Gastrocnemius medialis (tissue), 4 donors: Measurements from ENCODE around the gene PCMT1. TPM values are rescaled to one million over a fixed set of nuclear protein-coding genes. Genes with fewer than 3 reads are reported as not detected.

ENCODE experiments used
- ATAC-seq, 2 donors: fragments of 150-250 bp; one replicate each; pipeline ENCODE4 v1.9.1; 2016
- DNase-seq, 2 donors: peaks; one replicate each; pipeline ENCODE4 v3.0.0-alpha.2; 2019
- H3K27ac ChIP-seq, 4 donors: fragments of 200-600 bp; sonication (generic); 1 replicate in 1 of 4; 2 replicates in 3 of 4; pipeline ENCODE4 v1.5.1; 2016 to 2018; ENCODE audit warnings: mild to moderate bottlenecking in 2 of 4, moderate library complexity in 1 of 4
- H3K27me3 ChIP-seq, 3 donors: fragments of 200-600 bp; sonication (generic) in 2 of 3; 1 replicate in 1 of 3; 2 replicates in 2 of 3; pipeline versions ENCODE4 v1.5.1 to v1.6.0; 2016 to 2019; ENCODE audit warnings: mild to moderate bottlenecking in 1 of 3, moderate library complexity in 1 of 3
- H3K36me3 ChIP-seq, 2 donors: fragments of 200-600 bp; sonication (generic) in 1 of 2; one replicate each; pipeline ENCODE4 v1.5.1; 2017 to 2018
- H3K4me1 ChIP-seq, 2 donors: fragments of 200-600 bp; sonication (generic) in 1 of 2; one replicate each; pipeline ENCODE4 v1.5.1; 2016 to 2017; ENCODE audit warnings: mild to moderate bottlenecking in 2 of 2
- H3K4me3 ChIP-seq, 4 donors: fragments of 200-600 bp; sonication (generic) in 3 of 4; 1 replicate in 1 of 4; 2 replicates in 3 of 4; pipeline ENCODE4 v1.5.1; 2016 to 2019; ENCODE audit warnings: mild to moderate bottlenecking in 2 of 4
- H3K9me3 ChIP-seq, 3 donors: fragments of 200-600 bp; sonication (generic) in 2 of 3; 1 replicate in 1 of 3; 2 replicates in 2 of 3; pipeline ENCODE4 v1.5.1; 2016 to 2019
- POLR2A ChIP-seq, 2 donors: fragments of 450-650 bp; IDR thresholded peaks; one replicate each; pipeline ENCODE4 v1.6.1; 2017; ENCODE audit warnings: antibody characterized with exemption in 2 of 2, mild to moderate bottlenecking in 2 of 2, moderate library complexity in 2 of 2
- in situ Hi-C, 4 donors: fragments of 200-750 bp; cut with MboI; loops; one replicate each; pipeline versions ENCODE4 v1.15.0 to v1.8.0; 2017; ENCODE audit warnings: low sequenced_read_pairs in 4 of 4
- intact Hi-C: fragments of 100-400 bp; cut with DNase I; formaldehyde crosslinking; loops from one replicate; pipeline ENCODE4 v1.15.1; 2023; ENCODE audit warnings: low total_unique reads
- total RNA-seq, 4 donors: library from RNA; depleted of rRNA; stranded (reverse); fragments of >200 nt; gene quantifications; one replicate each; pipeline versions ENCODE4 v1.1.0 to v1.2.3, GENCODE V29; 2016
- TF ChIP-seq, protein P1 (sequence below), 5 experiments: fragments of 450-650 bp in 3 of 5; fragments of 200-600 bp in 2 of 5; sonication (generic) in 2 of 5; IDR thresholded peaks in 4 of 5; conservative IDR thresholded peaks in 1 of 5; 1 replicate in 4 of 5; 2 replicates in 1 of 5; pipeline ENCODE4 v1.5.1; 2016 to 2019; ENCODE audit warnings: antibody characterized with exemption in 5 of 5, mild to moderate bottlenecking in 3 of 5, moderate library complexity in 3 of 5

The PCMT1 gene
- total RNA-seq, 4 donors from 2014 or later = 150 to 448 (median 353) TPM

DNA sequence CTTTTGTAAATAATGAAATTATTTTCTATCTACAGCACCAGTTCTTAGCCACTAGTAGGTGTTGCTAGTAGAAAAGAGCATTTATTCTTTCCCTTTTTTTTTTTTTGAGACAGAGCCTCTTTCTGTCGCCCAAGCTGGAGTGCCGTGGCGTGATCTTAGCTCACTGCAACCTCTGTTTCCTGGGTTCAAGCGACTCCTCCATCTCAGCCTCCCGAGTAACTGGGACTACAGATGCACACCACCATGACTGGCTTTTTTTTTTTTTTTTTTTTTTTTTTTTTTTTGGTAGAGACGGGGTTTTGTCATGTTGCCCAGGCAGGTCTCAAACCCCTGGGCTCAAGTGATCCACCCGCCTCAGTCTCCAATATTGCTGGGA is 6.7 kb downstream of the PCMT1 start:
- Histone ChIP-seq H3K4me1 (peaks cover 36 to 47% of the 10 kb centered on the region in 2 donors), H3K4me3 (no peak overlapping the region), H3K9me3 (no peaks in the 10 kb centered on the region), H3K27me3 (no peaks in the 10 kb centered on the region), H3K27ac (peak overlapping the region; percentile 97 to 99 (median 98)), H3K36me3 (peaks cover 0 to 3% of the 10 kb centered on the region in 2 donors)
- intact Hi-C loops (loop anchor here (5.0 kb wide), 1 partner anchor 46 kb away; no protein-coding TSS in a partner anchor), in situ Hi-C loops (no loop called here)
- DNase-seq (no peak), ATAC-seq (no peak)
- TF ChIP-seq, protein P1, sequence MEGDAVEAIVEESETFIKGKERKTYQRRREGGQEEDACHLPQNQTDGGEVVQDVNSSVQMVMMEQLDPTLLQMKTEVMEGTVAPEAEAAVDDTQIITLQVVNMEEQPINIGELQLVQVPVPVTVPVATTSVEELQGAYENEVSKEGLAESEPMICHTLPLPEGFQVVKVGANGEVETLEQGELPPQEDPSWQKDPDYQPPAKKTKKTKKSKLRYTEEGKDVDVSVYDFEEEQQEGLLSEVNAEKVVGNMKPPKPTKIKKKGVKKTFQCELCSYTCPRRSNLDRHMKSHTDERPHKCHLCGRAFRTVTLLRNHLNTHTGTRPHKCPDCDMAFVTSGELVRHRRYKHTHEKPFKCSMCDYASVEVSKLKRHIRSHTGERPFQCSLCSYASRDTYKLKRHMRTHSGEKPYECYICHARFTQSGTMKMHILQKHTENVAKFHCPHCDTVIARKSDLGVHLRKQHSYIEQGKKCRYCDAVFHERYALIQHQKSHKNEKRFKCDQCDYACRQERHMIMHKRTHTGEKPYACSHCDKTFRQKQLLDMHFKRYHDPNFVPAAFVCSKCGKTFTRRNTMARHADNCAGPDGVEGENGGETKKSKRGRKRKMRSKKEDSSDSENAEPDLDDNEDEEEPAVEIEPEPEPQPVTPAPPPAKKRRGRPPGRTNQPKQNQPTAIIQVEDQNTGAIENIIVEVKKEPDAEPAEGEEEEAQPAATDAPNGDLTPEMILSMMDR (IDR thresholded peaks at IDR 0.05 in 4 of 5, conservative IDR thresholded peaks at IDR 0.05 in 1 of 5) = no peak
- no peak for TF ChIP-seq POLR2A (IDR thresholded peaks at IDR 0.05)

DNA sequence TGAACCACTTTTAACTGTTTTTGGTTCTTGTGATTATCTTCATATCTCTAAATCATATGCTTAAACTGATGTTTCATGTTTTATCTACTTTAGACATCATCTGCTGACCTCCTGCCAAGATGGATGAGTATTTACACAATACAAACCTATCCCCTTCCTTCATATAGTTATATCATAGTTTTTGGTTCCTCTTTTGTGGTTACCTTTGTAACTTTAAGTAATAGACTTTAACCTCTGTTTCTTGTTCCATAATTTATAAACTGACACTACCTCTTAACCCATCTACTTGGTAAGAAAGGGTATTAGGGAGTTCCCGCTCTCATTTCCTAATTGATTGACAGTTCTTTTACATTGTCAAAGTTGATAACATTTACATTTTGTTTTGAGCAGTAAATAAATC is 11.9 kb downstream of the PCMT1 start:
- Histone ChIP-seq H3K9me3 (no peaks in the 10 kb centered on the region), H3K36me3 (peaks cover 0 to 12% of the 10 kb centered on the region in 2 donors), H3K27me3 (no peaks in the 10 kb centered on the region), H3K4me1 (no peaks in the 10 kb centered on the region), H3K27ac (no peak overlapping the region), H3K4me3 (no peak overlapping the region)
- in situ Hi-C loops (no loop called here), intact Hi-C loops (no loop called here)
- DNase-seq = no peak
- ATAC-seq = no peak
- no peak for TF ChIP-seq POLR2A (IDR thresholded peaks at IDR 0.05)
- TF ChIP-seq, protein P1 (IDR thresholded peaks at IDR 0.05 in 4 of 5, conservative IDR thresholded peaks at IDR 0.05 in 1 of 5) = no peak

DNA sequence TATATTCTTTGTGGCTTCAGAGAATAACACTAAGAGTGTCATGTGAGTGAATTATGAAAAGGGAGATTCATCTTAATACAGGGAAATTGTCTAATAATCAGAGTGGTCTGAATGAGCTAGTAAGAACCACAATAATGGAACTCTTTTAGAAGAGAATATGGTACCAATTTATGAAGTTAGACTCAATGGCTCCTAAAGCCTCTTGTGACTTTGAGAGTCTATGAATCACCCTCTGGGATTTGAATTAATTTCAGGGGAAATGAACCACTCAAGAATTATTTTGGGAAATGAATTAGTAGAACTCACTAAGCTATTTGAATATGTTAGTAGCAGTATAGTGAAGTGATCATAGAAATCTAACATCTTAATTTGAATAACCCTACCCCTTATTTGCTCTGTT is 14.3 kb downstream of the PCMT1 start:
- Histone ChIP-seq H3K4me3 (no peak overlapping the region), H3K4me1 (no peaks in the 10 kb centered on the region), H3K36me3 (peaks cover 0 to 17% of the 10 kb centered on the region in 2 donors), H3K9me3 (no peaks in the 10 kb centered on the region), H3K27ac (no peak overlapping the region), H3K27me3 (no peaks in the 10 kb centered on the region)
- no peak for DNase-seq
- TF ChIP-seq, protein P1 (IDR thresholded peaks at IDR 0.05 in 4 of 5, conservative IDR thresholded peaks at IDR 0.05 in 1 of 5) = no peak
- no peak for TF ChIP-seq POLR2A (IDR thresholded peaks at IDR 0.05)
- no peak for ATAC-seq
- in situ Hi-C loops (no loop called here), intact Hi-C loops (no loop called here)

DNA sequence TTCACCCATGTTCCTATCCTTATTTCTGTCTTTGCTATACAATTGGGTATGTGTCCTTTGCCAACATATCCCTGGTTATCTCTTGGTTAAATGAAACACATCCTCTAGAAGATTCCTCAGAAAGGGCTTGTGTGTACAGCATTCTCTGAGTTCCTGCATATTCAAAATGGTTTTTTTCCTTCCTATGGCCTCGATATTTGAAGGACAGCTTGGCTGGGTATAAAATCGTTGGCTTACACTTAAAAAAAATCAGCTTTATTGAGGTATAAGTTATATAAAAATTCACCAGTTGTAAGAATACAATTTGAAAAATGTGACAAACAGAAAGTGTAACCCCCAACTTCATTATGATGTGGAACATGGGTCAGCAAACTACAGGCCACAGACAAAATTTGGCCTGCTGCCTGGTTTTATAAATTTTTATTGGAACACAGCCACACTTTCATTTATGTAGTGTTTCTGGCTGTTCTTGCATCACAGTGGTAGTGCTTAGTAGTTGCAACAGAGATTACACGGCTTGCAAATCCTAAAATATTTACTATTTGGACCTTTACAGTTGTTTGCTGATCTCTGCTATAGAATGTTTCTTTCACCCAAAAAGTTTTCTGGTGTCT is 16.7 kb downstream of the PCMT1 start:
- ATAC-seq (no peak), DNase-seq (no peak)
- TF ChIP-seq, protein P1 (IDR thresholded peaks at IDR 0.05 in 4 of 5, conservative IDR thresholded peaks at IDR 0.05 in 1 of 5) = no peak
- no peak for TF ChIP-seq POLR2A (IDR thresholded peaks at IDR 0.05)
- intact Hi-C loops (no loop called here), in situ Hi-C loops (no loop called here)
- Histone ChIP-seq H3K36me3 (peaks cover 0 to 19% of the 10 kb centered on the region in 2 donors), H3K27me3 (no peaks in the 10 kb centered on the region), H3K4me1 (no peaks in the 10 kb centered on the region), H3K4me3 (no peak overlapping the region), H3K27ac (no peak overlapping the region), H3K9me3 (no peaks in the 10 kb centered on the region)

DNA sequence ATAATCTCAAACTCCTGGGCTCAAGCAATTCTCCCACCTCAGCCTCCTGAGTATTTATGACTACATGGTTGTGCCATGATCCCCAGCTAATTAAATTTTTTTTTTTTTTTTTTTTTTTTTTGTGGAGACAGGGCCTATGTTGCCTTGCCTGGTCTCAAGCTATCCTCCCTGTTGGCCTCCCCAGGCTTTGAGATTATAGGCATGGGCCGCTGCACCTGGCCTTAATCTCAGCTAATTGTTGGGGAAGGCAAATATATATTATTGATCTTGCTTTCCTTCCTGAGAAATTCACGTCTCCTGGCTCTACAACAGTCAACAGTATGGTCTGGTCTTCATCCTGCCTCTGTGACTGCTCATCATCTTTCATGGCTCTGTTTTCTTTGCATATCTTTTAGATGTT is 20.1 kb downstream of the PCMT1 start:
- intact Hi-C loops (no loop called here), in situ Hi-C loops (no loop called here)
- Histone ChIP-seq H3K4me1 (no peaks in the 10 kb centered on the region), H3K27me3 (no peaks in the 10 kb centered on the region), H3K27ac (no peak overlapping the region), H3K9me3 (no peaks in the 10 kb centered on the region), H3K36me3 (peaks cover 0 to 51% of the 10 kb centered on the region in 2 donors), H3K4me3 (no peak overlapping the region)
- no peak for TF ChIP-seq POLR2A (IDR thresholded peaks at IDR 0.05)
- TF ChIP-seq, protein P1 (IDR thresholded peaks at IDR 0.05 in 4 of 5, conservative IDR thresholded peaks at IDR 0.05 in 1 of 5) = no peak
- ATAC-seq (no peak), DNase-seq (no peak)
